HUES48 (cell line): ENCODE measurements around the gene SFT2D2.
A peak's percentile ranks its signal among the peaks of the same experiment; 100 is the strongest.

ENCODE experiments used
- H3K27ac ChIP-seq: one replicate; pipeline ENCODE4 v1.7.0; 2013; ENCODE audit warnings: low read depth, low read length, inconsistent platforms
- H3K27me3 ChIP-seq: 2 replicates; pipeline ENCODE4 v1.6.1; 2013; ENCODE audit warnings: mild to moderate bottlenecking, low read length; ENCODE audit not compliant: control insufficient read depth, insufficient read depth
- H3K36me3 ChIP-seq: 2 replicates; pipeline ENCODE4 v1.6.1; 2013; ENCODE audit warnings: low read length; ENCODE audit not compliant: control insufficient read depth, insufficient read depth
- H3K4me1 ChIP-seq: 2 replicates; pipeline ENCODE4 v1.6.1; 2013; ENCODE audit warnings: mild to moderate bottlenecking, low read length; ENCODE audit not compliant: control insufficient read depth, insufficient read depth
- H3K4me3 ChIP-seq: 2 replicates; pipeline ENCODE4 v1.5.1; 2013; ENCODE audit warnings: mild to moderate bottlenecking, low read depth, low read length
- H3K9ac ChIP-seq: 2 replicates; pipeline ENCODE4 v1.6.1; 2013; ENCODE audit warnings: mild to moderate bottlenecking, low read depth, low read length, moderate library complexity
- H3K9me3 ChIP-seq: 2 replicates; pipeline ENCODE4 v1.6.1; 2013; ENCODE audit warnings: low read length; ENCODE audit not compliant: control insufficient read depth, insufficient read depth

The SFT2D2 gene

GRCh38 chr1:168223261-168223660 lies 2.5 kb upstream of the SFT2D2 start:
- peaks cover 3% of the 10 kb centered on the region; the same call in 1 of the 2 replicates for H3K9me3 ChIP-seq

GRCh38 chr1:168223681-168224540 lies 1.9 kb upstream of the SFT2D2 start:
- no peaks in the 10 kb centered on the region for H3K36me3 ChIP-seq
- peaks cover 3% of the 10 kb centered on the region; the same call in 1 of the 2 replicates for H3K27me3 ChIP-seq
- no peak overlapping the region for H3K9ac ChIP-seq
- no peak overlapping the region for H3K27ac ChIP-seq
- H3K4me3 ChIP-seq = no peak overlapping the region
- peaks cover 3% of the 10 kb centered on the region; the same call in 1 of the 2 replicates for H3K9me3 ChIP-seq
- H3K4me1 ChIP-seq = peaks cover 11% of the 10 kb centered on the region

More at GRCh38 chr1:168223261-168223660, 2.5 kb upstream of the SFT2D2 start:
- H3K4me1 ChIP-seq = peaks cover 17% of the 10 kb centered on the region
- H3K4me3 ChIP-seq = no peak overlapping the region
- no peaks in the 10 kb centered on the region for H3K36me3 ChIP-seq
- no peak overlapping the region for H3K27ac ChIP-seq
- H3K27me3 ChIP-seq = peaks cover 3% of the 10 kb centered on the region; the same call in 1 of the 2 replicates
- no peak overlapping the region for H3K9ac ChIP-seq

GRCh38 chr1:168224991-168225390 lies 813 bp upstream of the SFT2D2 start:
- no peak overlapping the region for H3K27ac ChIP-seq
- H3K9me3 ChIP-seq = peaks cover 3% of the 10 kb centered on the region; the same call in 1 of the 2 replicates
- H3K9ac ChIP-seq = no peak overlapping the region
- no peaks in the 10 kb centered on the region for H3K36me3 ChIP-seq
- H3K27me3 ChIP-seq = peaks cover 3% of the 10 kb centered on the region; the same call in 1 of the 2 replicates
- H3K4me1 ChIP-seq = 0 out of 2 replicates have a peak, but pooled peaks cover 8% of the 10 kb centered on the region
- peak overlapping the region; percentile 93; the same call in 1 of the 2 replicates for H3K4me3 ChIP-seq

GRCh38 chr1:168227620-168228019 lies 1.8 kb downstream of the SFT2D2 start:
- Histone ChIP-seq H3K27me3 (peaks cover 3% of the 10 kb centered on the region; the same call in 1 of the 2 replicates), H3K36me3 (peaks cover 13% of the 10 kb centered on the region), H3K27ac (no peak overlapping the region), H3K9me3 (peaks cover 3% of the 10 kb centered on the region; the same call in 1 of the 2 replicates), H3K4me1 (0 out of 2 replicates have a peak, but pooled peaks cover 8% of the 10 kb centered on the region), H3K4me3 (no peak overlapping the region), H3K9ac (no peak overlapping the region)

GRCh38 chr1:168229893-168230292 lies 4.1 kb downstream of the SFT2D2 start:
- peaks cover 2% of the 10 kb centered on the region; the same call in 1 of the 2 replicates for H3K27me3 ChIP-seq
- H3K9ac ChIP-seq = no peak overlapping the region
- H3K9me3 ChIP-seq = no peaks in the 10 kb centered on the region
- H3K36me3 ChIP-seq = peaks cover 26% of the 10 kb centered on the region
- no peak overlapping the region for H3K27ac ChIP-seq
- H3K4me1 ChIP-seq = 0 out of 2 replicates have a peak, but pooled peaks cover 7% of the 10 kb centered on the region
- H3K4me3 ChIP-seq = no peak overlapping the region

- H3K9ac ChIP-seq = no peak overlapping the region
- 0 out of 2 replicates have a peak, but pooled peaks cover 4% of the 10 kb centered on the region for H3K4me1 ChIP-seq
- no peak overlapping the region for H3K27ac ChIP-seq
- H3K4me3 ChIP-seq = no peak overlapping the region
- no peaks in the 10 kb centered on the region for H3K27me3 ChIP-seq
- H3K36me3 ChIP-seq = peaks cover 30% of the 10 kb centered on the region
- no peaks in the 10 kb centered on the region for H3K9me3 ChIP-seq
Measured at GRCh38 chr1:168230709-168231108, 4.9 kb downstream of the SFT2D2 start.

GRCh38 chr1:168234846-168235547 lies 9.2 kb downstream of the SFT2D2 start:
- Histone ChIP-seq H3K4me1 (no peaks in the 10 kb centered on the region), H3K27me3 (no peaks in the 10 kb centered on the region), H3K9me3 (no peaks in the 10 kb centered on the region), H3K36me3 (peaks cover 60% of the 10 kb centered on the region), H3K4me3 (no peak overlapping the region), H3K9ac (no peak overlapping the region), H3K27ac (no peak overlapping the region)

GRCh38 chr1:168235548-168235885 lies 9.7 kb downstream of the SFT2D2 start:
- no peaks in the 10 kb centered on the region for H3K27me3 ChIP-seq
- H3K4me1 ChIP-seq = no peaks in the 10 kb centered on the region
- H3K27ac ChIP-seq = no peak overlapping the region
- H3K36me3 ChIP-seq = peaks cover 60% of the 10 kb centered on the region
- H3K9ac ChIP-seq = no peak overlapping the region
- H3K9me3 ChIP-seq = no peaks in the 10 kb centered on the region
- no peak overlapping the region for H3K4me3 ChIP-seq

GRCh38 chr1:168235937-168236336 lies 10.1 kb downstream of the SFT2D2 start:
- no peaks in the 10 kb centered on the region for H3K4me1 ChIP-seq
- no peak overlapping the region for H3K9ac ChIP-seq
- no peaks in the 10 kb centered on the region for H3K9me3 ChIP-seq
- no peaks in the 10 kb centered on the region for H3K27me3 ChIP-seq
- no peak overlapping the region for H3K27ac ChIP-seq
- no peak overlapping the region for H3K4me3 ChIP-seq
- peaks cover 60% of the 10 kb centered on the region for H3K36me3 ChIP-seq

GRCh38 chr1:168236836-168237611 lies 11.2 kb downstream of the SFT2D2 start:
- no peak overlapping the region for H3K9ac ChIP-seq
- no peaks in the 10 kb centered on the region for H3K27me3 ChIP-seq
- no peak overlapping the region for H3K27ac ChIP-seq
- H3K4me1 ChIP-seq = no peaks in the 10 kb centered on the region
- peaks cover 59% of the 10 kb centered on the region for H3K36me3 ChIP-seq
- H3K9me3 ChIP-seq = no peaks in the 10 kb centered on the region
- H3K4me3 ChIP-seq = no peak overlapping the region
